HG03175 (cell line): ENCODE measurements around the gene COL17A1.

Experiments used
- ATAC-seq: cut with Tn5 transposase; IDR thresholded peaks from one replicate; pipeline ENCODE4 v1.9.1; 2021; ENCODE audit warnings: mild to moderate bottlenecking, moderate library complexity; ENCODE audit not compliant: unreplicated experiment

Gene COL17A1

DNA sequence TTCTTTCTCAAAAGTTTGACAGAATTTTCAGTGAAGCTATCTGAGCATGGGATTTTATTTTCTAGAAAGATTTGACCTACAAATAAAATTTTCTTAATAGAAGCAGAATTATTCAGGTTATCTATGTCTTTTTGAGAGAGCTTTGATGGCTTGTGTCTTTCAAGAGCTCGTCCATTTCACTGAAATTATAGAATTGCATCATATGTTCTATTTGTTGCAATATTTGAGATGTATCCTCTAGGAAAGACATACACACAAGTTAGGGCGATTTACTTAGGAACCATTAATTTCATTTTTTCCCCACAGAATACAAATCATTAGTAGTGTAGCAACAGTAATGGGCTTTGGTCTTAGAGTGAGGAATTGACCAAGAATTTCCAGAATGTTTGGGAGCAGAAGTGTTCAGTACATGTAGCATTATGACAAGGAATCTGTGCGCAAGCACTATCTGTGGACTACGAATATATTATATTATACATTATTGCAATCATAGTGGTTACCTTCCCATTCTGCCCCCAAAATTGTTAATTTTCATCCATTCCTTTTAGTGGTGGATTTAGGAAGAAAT, 12.8 kb upstream of the COL17A1 start:
- no peak for ATAC-seq

DNA sequence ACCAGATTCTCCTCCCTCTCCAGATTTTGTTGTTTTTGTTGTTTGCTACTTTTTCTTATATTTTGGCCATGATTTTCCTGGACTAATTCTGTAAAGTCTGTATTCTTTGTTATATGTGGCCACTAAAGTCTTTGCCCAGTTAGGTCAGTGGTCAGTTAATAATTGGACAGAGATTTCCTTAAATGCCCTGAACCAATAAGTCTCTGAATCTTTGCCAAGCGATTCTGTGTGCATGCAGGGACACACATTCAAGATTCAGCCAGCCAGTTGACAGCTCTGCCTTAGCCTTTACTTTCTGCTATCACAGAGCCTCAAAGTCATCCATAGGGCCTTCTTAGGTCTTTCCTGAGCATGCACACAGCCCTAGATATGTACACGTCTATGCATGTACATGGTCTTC, 11.0 kb upstream of the COL17A1 start:
- ATAC-seq, result no peak

- no peak for ATAC-seq
Observed at GRCh38 chr10:104092749-104093148, 7.1 kb upstream of the COL17A1 start.

DNA sequence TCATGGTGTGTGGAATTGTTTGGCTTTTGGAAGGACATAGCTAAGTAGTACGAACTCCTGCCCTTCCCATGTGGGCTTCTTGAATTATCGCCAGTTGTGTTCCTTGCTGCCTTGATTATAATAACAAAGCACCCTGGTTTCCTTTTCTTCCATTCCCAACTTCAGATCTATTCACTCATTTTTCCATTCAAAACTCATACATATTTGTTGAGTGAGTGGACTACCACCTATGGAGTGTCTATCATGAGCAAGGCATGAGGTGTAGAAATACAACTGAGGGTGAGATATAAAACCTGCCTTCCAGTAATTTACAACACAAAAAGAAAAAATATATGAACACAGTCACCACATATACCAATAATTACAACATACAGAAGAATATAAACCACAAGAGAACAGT, 4.9 kb upstream of the COL17A1 start:
- ATAC-seq, result no peak

- ATAC-seq, result no peak
Observed at GRCh38 chr10:104089621-104090020, 3.9 kb upstream of the COL17A1 start.

DNA sequence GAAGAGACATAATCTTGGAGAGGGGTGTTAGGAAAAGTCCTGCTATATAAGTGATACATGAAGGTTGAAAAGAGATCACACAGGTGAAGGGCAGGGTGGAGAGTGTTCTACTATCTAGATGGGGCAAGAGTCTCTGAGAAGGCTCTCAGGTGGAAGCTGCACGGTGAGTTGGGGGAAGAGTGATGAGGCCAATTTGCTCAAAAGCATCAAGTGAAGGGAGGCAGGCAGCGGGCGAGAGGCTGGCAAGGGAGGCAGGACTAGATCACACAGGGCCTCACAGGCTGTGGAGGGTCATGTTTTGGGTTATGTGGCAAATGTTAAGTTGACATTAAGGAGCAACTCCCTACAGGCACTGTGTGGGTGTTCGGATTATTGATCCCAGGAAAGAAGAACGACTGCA, 2.6 kb upstream of the COL17A1 start:
- no peak for ATAC-seq

DNA sequence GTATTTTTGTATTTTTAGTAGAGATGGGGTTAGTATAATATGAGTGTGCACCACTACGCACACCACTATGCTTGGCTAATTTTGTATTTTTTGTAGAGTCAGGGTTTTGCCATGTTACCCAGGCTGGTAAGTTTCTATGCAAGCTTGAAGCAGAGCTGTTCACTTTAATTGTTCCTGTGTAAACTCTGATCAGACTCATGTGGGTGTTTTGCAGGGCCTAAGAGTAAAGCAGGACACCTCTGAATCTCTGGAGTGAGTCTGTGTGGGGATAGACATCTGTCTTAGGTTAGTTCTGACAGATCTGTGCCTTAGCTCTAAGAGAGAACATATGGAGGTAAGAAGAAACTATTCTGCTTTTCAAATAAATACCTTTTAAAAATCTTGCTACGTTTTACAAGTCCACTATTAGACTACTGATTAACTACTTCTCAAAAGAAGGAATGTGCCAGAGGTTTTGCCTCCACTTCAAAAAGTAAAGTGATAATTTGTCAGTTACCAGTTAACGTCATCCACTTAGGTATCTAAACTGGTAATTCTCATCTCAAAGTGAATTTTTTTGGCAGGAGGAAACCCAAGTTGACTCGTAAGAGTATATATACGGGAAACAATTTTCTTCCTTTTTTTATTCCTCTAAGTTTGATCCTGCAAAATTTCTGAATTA, 1.1 kb downstream of the COL17A1 start:
- no peak for ATAC-seq

DNA sequence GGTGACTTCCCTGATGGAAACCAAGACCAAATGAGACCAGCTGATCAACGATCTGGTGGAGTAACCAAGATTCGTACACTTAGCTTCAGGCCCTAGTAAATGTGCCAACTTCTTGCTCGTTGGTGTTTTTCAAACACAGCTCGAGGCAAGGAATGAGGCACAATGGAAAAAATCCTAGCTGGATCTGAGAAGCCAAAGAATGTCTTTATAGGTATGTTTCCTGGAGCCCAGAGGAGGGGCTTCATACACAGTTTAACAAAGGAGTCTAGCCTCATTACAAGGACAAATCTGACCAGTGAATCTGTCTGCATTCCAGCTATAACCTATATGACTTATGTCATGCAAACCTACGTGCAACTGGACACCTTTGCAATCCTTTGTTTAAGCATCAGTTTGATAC, 3.7 kb downstream of the COL17A1 start:
- no peak for ATAC-seq

GRCh38 chr10:104080762-104081161, 4.9 kb downstream of the COL17A1 start:
- no peak for ATAC-seq

GRCh38 chr10:104077663-104078151, 8.0 kb downstream of the COL17A1 start:
- no peak for ATAC-seq

DNA sequence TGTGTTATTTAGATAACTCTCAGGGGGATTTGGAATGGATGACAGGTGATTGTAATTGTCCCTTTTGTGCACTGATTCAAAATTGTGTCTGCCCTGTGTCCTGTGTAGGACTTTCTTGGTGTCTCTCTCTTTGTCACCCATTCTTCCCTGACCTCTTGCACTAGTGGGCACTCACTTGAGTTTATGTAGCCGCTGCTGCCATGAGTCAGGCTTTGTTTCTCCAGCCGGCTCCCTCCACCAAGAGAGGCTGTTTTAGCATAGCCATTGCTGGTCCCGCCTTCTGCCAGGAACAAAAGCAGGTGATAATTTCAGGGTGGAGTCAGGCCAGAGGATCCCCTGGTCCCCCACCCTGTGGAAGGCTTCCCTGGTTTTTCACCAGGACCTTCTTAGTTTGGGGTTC, 8.4 kb downstream of the COL17A1 start:
- ATAC-seq, result no peak

GRCh38 chr10:104076743-104077160, 8.9 kb downstream of the COL17A1 start:
- no peak for ATAC-seq

GRCh38 chr10:104074505-104074904, 11.2 kb downstream of the COL17A1 start:
- no peak for ATAC-seq

DNA sequence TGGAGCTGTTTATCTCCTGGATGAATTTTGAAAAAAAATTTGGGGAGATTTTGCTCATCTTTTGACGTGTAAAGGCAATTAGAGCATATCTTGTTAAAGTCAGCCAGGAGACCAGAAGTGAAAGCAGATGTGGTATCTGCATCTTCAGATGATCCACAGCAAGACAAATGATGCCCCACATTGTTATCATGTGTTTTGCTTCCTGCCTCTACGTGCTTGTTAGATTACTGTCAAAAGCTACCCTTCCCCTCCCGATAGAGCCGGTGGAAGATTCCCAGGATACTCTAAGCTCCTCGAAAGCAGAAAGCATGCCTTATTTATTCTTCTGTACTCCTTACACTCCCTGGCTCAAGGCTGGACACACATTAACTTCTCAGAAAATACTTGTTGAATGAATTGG, 12.9 kb downstream of the COL17A1 start:
- no peak for ATAC-seq

- no peak for ATAC-seq
Observed at GRCh38 chr10:104069613-104070012, 16.1 kb downstream of the COL17A1 start.

DNA sequence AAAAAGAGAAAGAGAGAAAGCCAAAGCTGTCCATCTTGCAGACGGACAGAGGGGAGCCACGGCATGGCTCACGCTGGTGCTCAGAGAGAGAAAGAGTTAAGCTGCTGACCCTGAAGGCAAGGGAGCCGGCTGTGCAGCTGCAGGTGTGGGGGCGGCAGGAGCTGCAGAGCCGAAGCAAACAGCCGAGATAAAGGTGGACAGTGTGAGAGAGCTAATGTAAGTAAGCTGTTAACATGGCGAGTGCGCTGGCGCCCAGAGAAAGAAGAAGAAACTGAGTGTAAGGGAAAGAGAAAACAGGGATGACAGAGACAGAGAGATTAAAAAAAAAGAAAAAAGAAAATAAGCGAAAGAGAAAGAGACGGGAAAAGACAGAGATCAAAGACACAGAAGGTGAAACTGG, 18.2 kb downstream of the COL17A1 start:
- ATAC-seq, result no peak

GRCh38 chr10:104066945-104067344, 18.7 kb downstream of the COL17A1 start:
- no peak for ATAC-seq

DNA sequence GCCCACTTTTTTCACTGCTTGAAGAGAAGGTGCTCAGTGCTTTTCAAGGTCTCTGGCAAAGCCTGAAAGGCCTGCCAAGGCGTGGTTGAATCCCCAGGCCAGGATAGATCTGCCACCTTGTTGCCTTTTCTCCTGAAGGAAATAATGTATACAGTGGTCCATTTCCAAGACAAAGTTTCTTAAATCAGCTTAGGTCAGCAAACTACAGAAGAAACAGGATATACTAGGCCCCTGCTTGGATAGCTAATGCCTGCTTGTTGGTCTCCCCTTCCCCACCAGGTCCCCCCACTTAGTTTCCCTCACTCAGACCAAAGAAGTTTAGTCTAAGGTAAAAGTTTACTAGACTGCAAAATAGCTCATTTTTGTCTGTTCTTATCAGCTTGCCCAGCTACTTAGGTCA, 19.9 kb downstream of the COL17A1 start:
- ATAC-seq, result no peak

GRCh38 chr10:104061196-104061595, 24.5 kb downstream of the COL17A1 start:
- ATAC-seq, result no peak

DNA sequence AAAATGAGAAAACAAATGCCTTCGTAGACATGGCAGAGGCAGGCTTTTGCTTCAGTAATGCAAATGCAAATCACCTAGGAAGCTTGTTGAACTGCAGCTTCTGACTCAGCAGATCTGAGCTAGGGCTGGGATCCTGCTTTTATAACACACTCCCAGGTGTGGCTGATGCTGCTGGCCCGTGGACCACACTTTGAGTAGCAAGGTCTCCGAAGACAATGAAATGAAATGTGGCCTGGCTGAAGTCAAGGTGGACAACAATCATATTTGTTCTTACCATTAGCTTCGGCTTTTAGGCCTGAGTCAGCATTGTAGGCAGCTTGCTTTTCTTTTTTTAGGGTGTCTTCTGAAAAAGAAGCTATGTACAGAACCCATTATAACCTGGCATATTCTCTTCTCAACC, 26.3 kb downstream of the COL17A1 start:
- ATAC-seq, result no peak

GRCh38 chr10:104057717-104058116, 28.0 kb downstream of the COL17A1 start:
- no peak for ATAC-seq

DNA sequence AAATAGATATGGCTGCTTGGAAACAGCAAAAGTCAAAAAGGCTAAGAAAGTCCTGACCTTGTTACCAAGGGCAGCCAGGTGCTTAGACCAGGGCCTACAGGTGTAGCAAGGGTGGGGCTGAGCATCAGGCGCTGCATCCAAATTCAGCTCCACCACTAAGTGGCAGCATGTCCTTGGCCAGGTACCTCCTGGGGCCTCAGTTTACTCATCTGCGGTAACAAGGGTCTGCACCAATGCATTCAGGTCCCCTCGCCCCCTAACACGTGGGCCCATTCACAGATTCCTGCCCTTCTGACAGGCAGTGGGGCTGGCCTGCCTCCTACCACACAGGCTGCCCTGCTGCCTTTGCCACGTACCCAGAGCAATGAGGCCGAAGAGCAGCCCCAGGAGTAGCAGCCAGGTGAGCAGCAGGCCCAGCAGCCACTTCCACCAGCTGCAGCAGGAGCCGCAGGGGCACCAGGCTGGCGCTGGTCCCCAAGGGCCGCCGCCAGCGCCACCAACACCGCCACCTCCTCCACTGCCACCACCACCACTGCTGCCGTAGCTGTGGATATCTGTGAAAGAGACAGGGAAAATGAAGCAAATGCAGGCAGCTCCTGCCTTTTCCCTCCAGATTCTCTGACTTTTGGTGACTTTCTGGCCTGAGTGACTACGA, 28.9 kb downstream of the COL17A1 start:
- ATAC-seq, result no peak
